ENCODE results near the gene TF. TPM values are rescaled to one million over a fixed set of nuclear protein-coding genes. Genes with fewer than 3 reads are reported as not detected.
A peak's percentile ranks its signal among the peaks of the same experiment; 100 is the strongest.

TF gene
- total and polyA plus RNA-seq, 12 donors: under 0.01 to 15.5 (median 2.2) TPM; not detected in 1

- no peak for TF ChIP-seq CTCF (IDR thresholded peaks at IDR 0.05)
- TF ChIP-seq POLR2A (IDR thresholded peaks at IDR 0.05): no peak
These were observed 82.5 kb downstream of the TF start for GRCh38 chr3:133828576-133829309.

GRCh38 chr3:133829310-133829707 lies 83.1 kb downstream of the TF start:
- no peak overlapping the region for H3K27ac ChIP-seq
- H3K4me1 ChIP-seq (replicated peaks in 1 of 2): no peaks in the 10 kb centered on the region
- 73 to 88% (median 77%) methylated on average over 2 to 3 of the region's 3 CpGs for WGBS, 4 donors
- no peaks in the 10 kb centered on the region for H3K36me3 ChIP-seq (replicated peaks in 1 of 2)
- no peaks in the 10 kb centered on the region for H3K27me3 ChIP-seq
- no peak for TF ChIP-seq POLR2A (IDR thresholded peaks at IDR 0.05)
- no peak for TF ChIP-seq CTCF (IDR thresholded peaks at IDR 0.05)
- intact Hi-C loops (cut with DNase I): no loop called here
- H3K4me3 ChIP-seq: no peak overlapping the region
- no peaks in the 10 kb centered on the region for H3K9me3 ChIP-seq (replicated peaks in 1 of 3)
- DNase-seq: peak in 1 of 7 donors; percentile 46

More at GRCh38 chr3:133828576-133829309, 82.5 kb downstream of the TF start:
- H3K4me3 ChIP-seq: no peak overlapping the region
- H3K27me3 ChIP-seq: no peaks in the 10 kb centered on the region
- WGBS, 4 donors: 70 to 74% (median 72%) methylated on average over 8 to 12 of the region's 12 CpGs
- H3K27ac ChIP-seq: no peak overlapping the region
- no peaks in the 10 kb centered on the region for H3K9me3 ChIP-seq (replicated peaks in 1 of 3)
- no peaks in the 10 kb centered on the region for H3K36me3 ChIP-seq (replicated peaks in 1 of 2)
- H3K4me1 ChIP-seq (replicated peaks in 1 of 2): no peaks in the 10 kb centered on the region
- peak in 1 of 7 donors; percentile 46 for DNase-seq
- intact Hi-C loops (cut with DNase I): no loop called here

- H3K27ac ChIP-seq: no peak overlapping the region
- H3K4me1 ChIP-seq (replicated peaks in 1 of 2): no peaks in the 10 kb centered on the region
- DNase-seq: peak in 1 of 7 donors; percentile 37
- WGBS, 4 donors: 82 to 95% (median 90%) methylated on average over 3 of the region's 3 CpGs
- H3K4me3 ChIP-seq: no peak overlapping the region
- TF ChIP-seq POLR2A (IDR thresholded peaks at IDR 0.05) (no peak), CTCF (IDR thresholded peaks at IDR 0.05) (no peak)
- H3K9me3 ChIP-seq (replicated peaks in 1 of 3): no peaks in the 10 kb centered on the region
- no peaks in the 10 kb centered on the region for H3K36me3 ChIP-seq (replicated peaks in 1 of 2)
- intact Hi-C loops (cut with DNase I): no loop called here
- no peaks in the 10 kb centered on the region for H3K27me3 ChIP-seq
These were observed 83.9 kb downstream of the TF start for GRCh38 chr3:133830071-133830470.

GRCh38 chr3:133831966-133832801 lies 86.0 kb downstream of the TF start:
- Histone ChIP-seq H3K4me1 (replicated peaks in 1 of 2) (no peaks in the 10 kb centered on the region), H3K27me3 (no peaks in the 10 kb centered on the region), H3K4me3 (no peak overlapping the region), H3K27ac (no peak overlapping the region), H3K36me3 (replicated peaks in 1 of 2) (no peaks in the 10 kb centered on the region), H3K9me3 (replicated peaks in 1 of 3) (no peaks in the 10 kb centered on the region)
- peak in 1 of 7 donors; percentile 35 for DNase-seq
- intact Hi-C loops (cut with DNase I): no loop called here
- WGBS, 4 donors: 84 to 96% (median 89%) methylated on average over 13 of the region's 13 CpGs
- no peak for TF ChIP-seq POLR2A (IDR thresholded peaks at IDR 0.05)
- TF ChIP-seq CTCF (IDR thresholded peaks at IDR 0.05): no peak
